ENCODE data around the gene TRDN. TPM values are rescaled to one million over a fixed set of nuclear protein-coding genes. Genes with fewer than 3 reads are reported as not detected.
A peak's percentile ranks its signal among the peaks of the same experiment; 100 is the strongest.

TRDN gene
- total and polyA plus RNA-seq, 2 donors (not counting 1 experiment from before 2014, with no cell fraction given): not detected

DNA sequence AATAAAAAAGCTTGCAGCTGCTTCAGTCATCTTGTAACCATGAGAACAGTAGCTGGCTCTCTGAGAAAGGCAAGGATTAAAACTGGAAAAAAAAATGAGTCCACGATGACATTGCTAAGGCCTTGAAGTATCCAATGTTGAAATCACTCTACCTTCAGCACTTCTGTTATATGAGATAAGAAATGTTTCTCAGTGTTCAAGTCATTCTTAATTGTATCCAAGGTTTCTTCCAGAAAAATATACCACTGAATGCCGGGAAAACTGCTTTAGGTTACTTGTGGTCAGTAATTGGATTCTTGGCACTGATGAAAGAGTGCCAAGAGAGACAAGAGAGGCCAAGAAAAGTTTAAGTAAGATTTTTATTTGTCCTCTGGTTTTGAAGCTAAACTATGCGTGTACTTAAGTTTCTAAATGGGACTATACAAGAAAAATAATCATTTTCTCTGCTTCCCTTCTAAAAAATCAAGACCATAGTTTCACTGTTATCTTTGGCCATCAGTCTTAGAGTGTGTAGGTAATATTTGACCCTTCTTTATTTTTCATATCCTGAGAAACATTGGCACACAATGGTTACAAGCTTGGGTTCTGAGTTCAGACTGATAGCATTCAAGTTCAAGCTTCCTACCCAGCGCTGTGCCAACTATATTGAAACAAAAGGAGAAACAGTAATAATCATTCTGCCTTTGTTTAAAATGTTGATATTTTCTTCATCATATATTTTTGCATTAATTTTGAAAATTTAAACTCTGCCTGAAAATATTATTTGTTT lies 84.6 kb downstream of the TRDN start:
- no peaks in the 10 kb centered on the region for H3K9me3 ChIP-seq (ENCODE audit: control insufficient read depth, insufficient read depth, low read depth, low read length)
- no peaks in the 10 kb centered on the region for H3K27me3 ChIP-seq (ENCODE audit: control insufficient read depth, insufficient read depth, low read length)
- no peaks in the 10 kb centered on the region for H4K20me1 ChIP-seq (ENCODE audit: control insufficient read depth, extremely low read depth, insufficient read depth, low read length)
- no peaks in the 10 kb centered on the region for H3K4me1 ChIP-seq (ENCODE audit: control insufficient read depth, extremely low read depth, insufficient read depth, low read length)
- TF ChIP-seq, protein P1, sequence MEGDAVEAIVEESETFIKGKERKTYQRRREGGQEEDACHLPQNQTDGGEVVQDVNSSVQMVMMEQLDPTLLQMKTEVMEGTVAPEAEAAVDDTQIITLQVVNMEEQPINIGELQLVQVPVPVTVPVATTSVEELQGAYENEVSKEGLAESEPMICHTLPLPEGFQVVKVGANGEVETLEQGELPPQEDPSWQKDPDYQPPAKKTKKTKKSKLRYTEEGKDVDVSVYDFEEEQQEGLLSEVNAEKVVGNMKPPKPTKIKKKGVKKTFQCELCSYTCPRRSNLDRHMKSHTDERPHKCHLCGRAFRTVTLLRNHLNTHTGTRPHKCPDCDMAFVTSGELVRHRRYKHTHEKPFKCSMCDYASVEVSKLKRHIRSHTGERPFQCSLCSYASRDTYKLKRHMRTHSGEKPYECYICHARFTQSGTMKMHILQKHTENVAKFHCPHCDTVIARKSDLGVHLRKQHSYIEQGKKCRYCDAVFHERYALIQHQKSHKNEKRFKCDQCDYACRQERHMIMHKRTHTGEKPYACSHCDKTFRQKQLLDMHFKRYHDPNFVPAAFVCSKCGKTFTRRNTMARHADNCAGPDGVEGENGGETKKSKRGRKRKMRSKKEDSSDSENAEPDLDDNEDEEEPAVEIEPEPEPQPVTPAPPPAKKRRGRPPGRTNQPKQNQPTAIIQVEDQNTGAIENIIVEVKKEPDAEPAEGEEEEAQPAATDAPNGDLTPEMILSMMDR (conservative IDR thresholded peaks at IDR 0.05 in 1 of 2, IDR thresholded peaks at IDR 0.05 in 1 of 2; ENCODE audit: low read depth in 1 of 2, low read length in 2 of 2): no peak
- TF ChIP-seq EZH2 (IDR thresholded peaks at IDR 0.05; ENCODE audit: low read length, missing control alignments): no peak
- no peak overlapping the region for H2AFZ ChIP-seq (ENCODE audit: low read length)
- H3K4me3 ChIP-seq (replicated peaks in 1 of 4; ENCODE audit: control extremely low read depth in 1 of 4, insufficient read depth in 1 of 4, low read depth in 3 of 4, low read length in 4 of 4): no peak overlapping the region
- H3K4me2 ChIP-seq (ENCODE audit: extremely low read depth, insufficient read depth, low read length): no peak overlapping the region
- peak in 1 of 2 donors; percentile 52 for DNase-seq (ENCODE audit: low read depth in 2 of 2)
- no peak overlapping the region for H3K27ac ChIP-seq (ENCODE audit: insufficient read depth, low read length)
- no peak overlapping the region for H3K9ac ChIP-seq (ENCODE audit: insufficient read depth, low read length)
- H3K36me3 ChIP-seq (ENCODE audit: control insufficient read depth, insufficient read depth, low read length): no peaks in the 10 kb centered on the region
- H3K79me2 ChIP-seq (ENCODE audit: control insufficient read depth, insufficient read depth, low read length): no peaks in the 10 kb centered on the region

DNA sequence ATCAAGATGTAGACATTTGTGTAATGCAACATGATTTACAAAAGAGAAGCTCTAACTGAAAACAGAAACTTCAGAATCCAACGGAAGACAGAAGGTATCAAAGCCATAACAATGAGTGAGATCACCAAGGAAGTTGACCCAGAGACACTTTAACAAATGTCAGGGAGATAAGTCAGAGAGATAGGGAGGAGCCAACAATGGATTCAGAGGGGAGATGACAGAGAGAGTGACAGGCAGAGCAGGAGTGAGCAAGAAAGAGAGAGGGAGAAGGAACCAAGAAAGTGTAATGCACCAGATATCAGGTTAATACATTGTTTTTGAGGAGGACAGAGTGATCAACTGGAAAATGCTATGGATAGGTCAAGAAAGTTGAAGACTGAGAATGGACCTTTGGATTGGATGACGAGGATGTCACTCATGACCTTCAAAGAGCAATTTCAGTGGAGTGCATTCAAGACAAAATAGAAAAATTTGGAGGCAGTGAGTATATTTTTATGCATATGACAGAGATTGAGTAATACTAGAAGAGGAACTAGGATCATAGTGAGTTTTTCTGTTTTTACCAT lies 86.6 kb downstream of the TRDN start:
- H3K4me2 ChIP-seq (ENCODE audit: extremely low read depth, insufficient read depth, low read length): no peak overlapping the region
- H3K4me1 ChIP-seq (ENCODE audit: control insufficient read depth, extremely low read depth, insufficient read depth, low read length): no peaks in the 10 kb centered on the region
- H3K9ac ChIP-seq (ENCODE audit: insufficient read depth, low read length): no peak overlapping the region
- no peak overlapping the region for H3K27ac ChIP-seq (ENCODE audit: insufficient read depth, low read length)
- no peak for DNase-seq (ENCODE audit: low read depth in 2 of 2)
- H2AFZ ChIP-seq (ENCODE audit: low read length): no peak overlapping the region
- H3K79me2 ChIP-seq (ENCODE audit: control insufficient read depth, insufficient read depth, low read length): no peaks in the 10 kb centered on the region
- H3K27me3 ChIP-seq (ENCODE audit: control insufficient read depth, insufficient read depth, low read length): no peaks in the 10 kb centered on the region
- H3K9me3 ChIP-seq (ENCODE audit: control insufficient read depth, insufficient read depth, low read depth, low read length): no peaks in the 10 kb centered on the region
- no peaks in the 10 kb centered on the region for H4K20me1 ChIP-seq (ENCODE audit: control insufficient read depth, extremely low read depth, insufficient read depth, low read length)
- TF ChIP-seq, protein P1 (conservative IDR thresholded peaks at IDR 0.05 in 1 of 2, IDR thresholded peaks at IDR 0.05 in 1 of 2; ENCODE audit: low read depth in 1 of 2, low read length in 2 of 2): no peak
- TF ChIP-seq EZH2 (IDR thresholded peaks at IDR 0.05; ENCODE audit: low read length, missing control alignments): no peak
- no peak overlapping the region for H3K4me3 ChIP-seq (replicated peaks in 1 of 4; ENCODE audit: control extremely low read depth in 1 of 4, insufficient read depth in 1 of 4, low read depth in 3 of 4, low read length in 4 of 4)
- H3K36me3 ChIP-seq (ENCODE audit: control insufficient read depth, insufficient read depth, low read length): no peaks in the 10 kb centered on the region

DNA sequence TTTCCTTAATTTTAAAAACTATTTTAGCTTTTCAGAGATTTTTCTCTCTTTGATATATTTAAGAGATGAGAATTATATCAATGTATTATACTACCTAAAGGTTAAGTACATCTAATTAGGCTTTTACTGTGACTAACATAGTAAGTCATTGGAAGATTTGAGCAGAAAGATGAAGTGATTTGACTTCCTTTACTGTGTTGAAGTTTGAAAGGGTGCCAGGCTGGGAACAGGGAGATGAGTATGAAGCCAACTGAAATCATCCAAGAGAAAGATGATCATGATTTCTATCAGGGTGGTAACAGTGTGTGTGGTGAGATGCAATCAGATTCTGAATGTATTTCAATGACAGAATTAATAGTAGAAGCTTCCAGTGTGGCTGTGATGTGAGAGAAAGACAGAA lies 87.3 kb downstream of the TRDN start:
- DNase-seq (ENCODE audit: low read depth in 2 of 2): no peak
- no peak for TF ChIP-seq EZH2 (IDR thresholded peaks at IDR 0.05; ENCODE audit: low read length, missing control alignments)
- TF ChIP-seq, protein P1 (conservative IDR thresholded peaks at IDR 0.05 in 1 of 2, IDR thresholded peaks at IDR 0.05 in 1 of 2; ENCODE audit: low read depth in 1 of 2, low read length in 2 of 2): no peak

More for the DNA sequence above, 87.3 kb downstream of the TRDN start:
- Histone ChIP-seq H2AFZ (ENCODE audit: low read length) (no peak overlapping the region), H3K9ac (ENCODE audit: insufficient read depth, low read length) (no peak overlapping the region), H3K27ac (ENCODE audit: insufficient read depth, low read length) (no peak overlapping the region), H3K9me3 (ENCODE audit: control insufficient read depth, insufficient read depth, low read depth, low read length) (no peaks in the 10 kb centered on the region), H3K27me3 (ENCODE audit: control insufficient read depth, insufficient read depth, low read length) (no peaks in the 10 kb centered on the region), H3K4me2 (ENCODE audit: extremely low read depth, insufficient read depth, low read length) (no peak overlapping the region), H3K4me3 (replicated peaks in 1 of 4; ENCODE audit: control extremely low read depth in 1 of 4, insufficient read depth in 1 of 4, low read depth in 3 of 4, low read length in 4 of 4) (no peak overlapping the region), H3K79me2 (ENCODE audit: control insufficient read depth, insufficient read depth, low read length) (no peaks in the 10 kb centered on the region), H3K36me3 (ENCODE audit: control insufficient read depth, insufficient read depth, low read length) (no peaks in the 10 kb centered on the region), H4K20me1 (ENCODE audit: control insufficient read depth, extremely low read depth, insufficient read depth, low read length) (no peaks in the 10 kb centered on the region), H3K4me1 (ENCODE audit: control insufficient read depth, extremely low read depth, insufficient read depth, low read length) (no peaks in the 10 kb centered on the region)
